ENCODE measurements around the gene TMEM223. TPM values are rescaled to one million over a fixed set of nuclear protein-coding genes. Genes with fewer than 3 reads are reported as not detected.

Gene TMEM223
- total and polyA plus RNA-seq, 8 donors, result 0.89 to 28.2 (median 12.5) TPM; not detected in 1

DNA sequence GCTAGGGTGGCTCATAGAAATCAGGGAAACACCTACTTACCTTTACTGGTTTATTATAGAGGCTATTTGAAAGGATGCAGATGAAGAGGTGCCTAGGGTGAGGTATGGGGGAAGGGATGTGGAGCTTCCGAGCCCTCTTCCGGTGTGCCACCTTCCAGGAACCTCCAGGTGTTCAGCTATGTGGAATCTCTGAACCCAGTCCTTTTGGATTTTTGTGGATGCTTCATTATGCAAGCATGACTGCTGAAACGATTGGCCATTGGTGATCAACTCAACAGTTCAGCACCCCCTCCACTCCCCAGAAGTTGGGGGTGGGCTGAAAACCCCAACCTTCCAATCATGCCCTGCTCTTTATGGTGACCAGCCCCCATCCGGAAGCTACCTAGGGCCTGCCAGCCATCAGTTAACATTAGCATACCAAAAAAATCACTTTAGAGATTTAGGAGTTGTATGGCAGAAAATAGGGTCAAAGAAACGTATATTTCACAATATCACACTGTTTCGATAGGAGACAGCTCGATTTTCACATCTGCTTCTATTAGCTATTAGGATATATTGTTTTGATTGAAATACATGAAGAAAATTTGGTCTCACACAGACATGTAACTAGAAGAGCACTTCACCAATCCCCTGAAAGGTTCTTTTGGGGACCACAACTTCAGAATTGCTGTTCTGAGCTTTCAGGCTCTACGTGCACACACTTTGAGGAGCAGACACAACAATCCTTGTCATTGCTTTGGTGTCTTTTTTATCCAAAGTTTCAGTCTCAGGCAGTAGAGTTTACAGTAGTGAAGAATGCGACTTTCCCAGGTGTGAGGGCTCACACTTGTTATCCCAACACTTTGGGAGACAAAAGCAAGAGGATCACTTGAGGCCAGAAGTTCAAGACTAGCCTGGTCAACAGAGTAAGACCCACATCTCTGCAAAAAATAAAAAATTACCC is 33.7 kb downstream of the TMEM223 start:
- H3K4me3 ChIP-seq, result no peak overlapping the region
- DNase-seq, result no peak
- no peak for TF ChIP-seq EP300 (IDR thresholded peaks at IDR 0.05)
- TF ChIP-seq, protein P1, sequence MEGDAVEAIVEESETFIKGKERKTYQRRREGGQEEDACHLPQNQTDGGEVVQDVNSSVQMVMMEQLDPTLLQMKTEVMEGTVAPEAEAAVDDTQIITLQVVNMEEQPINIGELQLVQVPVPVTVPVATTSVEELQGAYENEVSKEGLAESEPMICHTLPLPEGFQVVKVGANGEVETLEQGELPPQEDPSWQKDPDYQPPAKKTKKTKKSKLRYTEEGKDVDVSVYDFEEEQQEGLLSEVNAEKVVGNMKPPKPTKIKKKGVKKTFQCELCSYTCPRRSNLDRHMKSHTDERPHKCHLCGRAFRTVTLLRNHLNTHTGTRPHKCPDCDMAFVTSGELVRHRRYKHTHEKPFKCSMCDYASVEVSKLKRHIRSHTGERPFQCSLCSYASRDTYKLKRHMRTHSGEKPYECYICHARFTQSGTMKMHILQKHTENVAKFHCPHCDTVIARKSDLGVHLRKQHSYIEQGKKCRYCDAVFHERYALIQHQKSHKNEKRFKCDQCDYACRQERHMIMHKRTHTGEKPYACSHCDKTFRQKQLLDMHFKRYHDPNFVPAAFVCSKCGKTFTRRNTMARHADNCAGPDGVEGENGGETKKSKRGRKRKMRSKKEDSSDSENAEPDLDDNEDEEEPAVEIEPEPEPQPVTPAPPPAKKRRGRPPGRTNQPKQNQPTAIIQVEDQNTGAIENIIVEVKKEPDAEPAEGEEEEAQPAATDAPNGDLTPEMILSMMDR (IDR thresholded peaks at IDR 0.05), result no peak
- no peak for TF ChIP-seq POLR2AphosphoS5 (IDR thresholded peaks at IDR 0.05)
- no peak for TF ChIP-seq POLR2A (IDR thresholded peaks at IDR 0.05)
- no peaks in the 10 kb centered on the region for H3K27me3 ChIP-seq
- H3K27ac ChIP-seq, result no peak overlapping the region
- no peaks in the 10 kb centered on the region for H3K9me3 ChIP-seq
- peaks cover 16 to 34% (median 27%) of the 10 kb centered on the region in 4 donors for H3K4me1 ChIP-seq
- WGBS, 5 donors, result 57 to 68% (median 65%) methylated on average over 9 of the region's 9 CpGs
- no peaks in the 10 kb centered on the region for H3K36me3 ChIP-seq
- intact Hi-C loops (cut with DNase I; ENCODE audit: low total_unique reads), result no loop called here

DNA sequence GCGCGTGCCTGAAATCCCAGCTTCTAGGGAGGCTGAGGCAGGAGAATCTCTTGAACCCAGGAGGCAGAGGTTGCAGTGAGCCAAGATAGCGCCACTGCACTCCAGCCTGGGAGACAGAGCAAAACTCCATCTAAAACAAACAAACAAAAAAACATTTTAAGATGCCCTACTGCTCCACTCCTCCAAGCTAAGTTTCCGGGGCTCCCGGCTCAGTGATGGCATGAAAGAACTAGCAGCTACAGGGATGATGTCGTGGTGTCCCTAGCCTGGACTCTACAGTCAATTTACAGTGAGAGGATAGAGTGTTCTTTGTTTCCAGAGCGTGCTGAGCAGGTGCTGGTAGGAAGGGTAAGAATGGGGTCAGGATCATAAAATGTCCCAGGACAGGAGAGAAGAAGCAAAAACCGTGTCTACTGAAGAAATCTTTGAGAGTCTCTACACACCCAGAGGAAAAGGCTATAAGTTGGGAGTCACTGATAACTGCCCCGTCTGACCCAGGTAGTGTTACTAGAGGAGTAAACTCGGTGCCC is 36.7 kb downstream of the TMEM223 start:
- WGBS, 5 donors, result 72 to 80% (median 76%) methylated on average over 10 of the region's 10 CpGs
- no peak for DNase-seq
- intact Hi-C loops (cut with DNase I; ENCODE audit: low total_unique reads), result no loop called here

DNA sequence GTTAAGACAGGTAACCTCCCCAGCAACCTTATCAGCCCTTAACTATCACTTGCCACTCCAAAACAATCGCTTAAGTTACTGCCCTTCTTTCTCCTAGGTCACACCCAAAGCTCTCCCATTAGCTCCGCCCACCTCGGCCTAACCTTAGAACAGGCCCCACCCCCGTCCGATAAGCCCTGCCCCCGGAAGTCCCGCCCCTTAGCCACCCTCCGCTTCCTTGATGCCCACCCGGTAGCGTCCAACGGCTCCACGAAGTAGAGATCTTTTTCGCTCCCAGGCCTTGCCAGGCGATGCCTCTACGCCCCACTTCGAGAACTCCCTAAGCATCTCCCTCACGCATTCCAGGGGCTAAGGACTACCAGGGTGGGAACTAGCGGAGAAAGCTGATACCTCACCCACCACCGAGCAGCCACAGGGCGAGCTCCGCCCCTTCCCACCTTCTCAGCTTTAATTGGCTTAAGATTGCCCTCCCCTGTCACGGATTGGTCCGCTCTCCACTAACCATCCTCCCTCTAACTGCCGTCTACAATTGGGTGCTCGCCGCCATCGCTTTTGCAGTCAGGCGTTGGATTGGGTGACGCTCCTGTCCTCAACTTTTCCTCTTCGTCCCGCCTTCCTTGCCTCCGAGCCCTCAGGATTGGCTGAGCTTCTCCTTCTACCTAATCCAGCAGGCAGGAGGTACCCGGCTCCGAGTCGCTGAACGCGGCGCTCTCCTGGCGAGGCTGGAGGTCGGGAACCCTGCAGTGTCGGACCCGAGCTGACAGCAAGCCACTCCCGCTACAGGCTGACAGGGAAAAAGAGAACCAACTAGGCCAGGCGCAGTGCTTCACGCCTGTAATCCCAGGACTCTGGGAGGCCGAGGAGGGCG is 37.8 kb downstream of the TMEM223 start, which contains the start of gene ZBTB3:
TSS of gene ZBTB3 (minus strand) at position 425 of the 868 bp plus-strand sequence. CDS start 496 bp downstream, outside the sequence.
- 0 to 2% (median 1%) methylated on average over 46 to 47 of the region's 47 CpGs for WGBS, 5 donors
- H3K36me3 ChIP-seq, result peaks cover 3 to 22% (median 17%) of the 10 kb centered on the region in 4 donors
- peak; percentile 97 to 100 for DNase-seq
- no peaks in the 10 kb centered on the region for H3K9me3 ChIP-seq
- H3K4me1 ChIP-seq, result peaks cover 16 to 54% (median 43%) of the 10 kb centered on the region in 4 donors
- intact Hi-C loops (cut with DNase I; ENCODE audit: low total_unique reads), result no loop called here
- H3K27me3 ChIP-seq, result no peaks in the 10 kb centered on the region
- TF ChIP-seq POLR2A (IDR thresholded peaks at IDR 0.05) (peak in 1 of 4 donors; percentile 65), EP300 (IDR thresholded peaks at IDR 0.05) (no peak), POLR2AphosphoS5 (IDR thresholded peaks at IDR 0.05) (peak in 2 of 3 donors; percentile 81 to 86)
- TF ChIP-seq, protein P1 (IDR thresholded peaks at IDR 0.05), result no peak
- H3K27ac ChIP-seq, result peak within 1 kb of the TSS; percentile 92 to 94 (median 93)
- H3K4me3 ChIP-seq, result peak within 1 kb of the TSS; percentile 47 to 67 (median 58)

More for the DNA sequence above, 36.7 kb downstream of the TMEM223 start:
- Histone ChIP-seq H3K27ac (peak overlapping the region in 1 of 5 donors; percentile 93), H3K27me3 (no peaks in the 10 kb centered on the region), H3K36me3 (peaks cover 3 to 18% (median 14%) of the 10 kb centered on the region in 4 donors), H3K9me3 (no peaks in the 10 kb centered on the region), H3K4me3 (no peak overlapping the region), H3K4me1 (peaks cover 16 to 43% (median 37%) of the 10 kb centered on the region in 4 donors)
- TF ChIP-seq, protein P1 (IDR thresholded peaks at IDR 0.05), result no peak
- TF ChIP-seq POLR2A (IDR thresholded peaks at IDR 0.05) (no peak), EP300 (IDR thresholded peaks at IDR 0.05) (no peak), POLR2AphosphoS5 (IDR thresholded peaks at IDR 0.05) (no peak)
